RWPE2 (cell line): ENCODE data around the gene EIF5A.

Experiments
- ATAC-seq: fragments of 200-7000 bp; cut with Tn5 transposase; 3 replicates; pipeline ENCODE4 v1.9.1; 2021; ENCODE audit warnings: low read depth
- DNase-seq: peaks from one replicate; pipeline ENCODE4 v3.0.0-alpha.2; 2020; ENCODE audit warnings: low spot score
- H3K27ac ChIP-seq: fragments of 450-650 bp; 2 replicates; pipeline ENCODE4 v1.5.1; 2017; ENCODE audit warnings: mild to moderate bottlenecking; ENCODE audit not compliant: poor library complexity, severe bottlenecking
- H3K27me3 ChIP-seq: fragments of 250-450 bp; sonication (Bioruptor Pico); 2 replicates; pipeline ENCODE4 v1.5.1; 2021; ENCODE audit warnings: mild to moderate bottlenecking, moderate library complexity; ENCODE audit not compliant: insufficient read depth, poor library complexity, severe bottlenecking
- H3K36me3 ChIP-seq: fragments of 250-450 bp; sonication (Bioruptor Pico); 2 replicates; pipeline ENCODE4 v1.5.1; 2020; ENCODE audit warnings: low read depth, mild to moderate bottlenecking, moderate library complexity
- H3K4me1 ChIP-seq: fragments of 250-450 bp; sonication (Bioruptor Pico); 2 replicates; pipeline ENCODE4 v1.5.1; 2021; ENCODE audit warnings: mild to moderate bottlenecking, moderate library complexity; ENCODE audit not compliant: insufficient read depth, poor library complexity, severe bottlenecking
- H3K4me3 ChIP-seq: fragments of 250-450 bp; sonication (Bioruptor Pico); 2 replicates; pipeline ENCODE4 v1.5.1; 2021; ENCODE audit warnings: mild to moderate bottlenecking, moderate library complexity; ENCODE audit not compliant: severe bottlenecking
- H3K9me3 ChIP-seq: fragments of 250-450 bp; sonication (Bioruptor Pico); 2 replicates; pipeline ENCODE4 v1.5.1; 2021; ENCODE audit warnings: mild to moderate bottlenecking, moderate library complexity; ENCODE audit not compliant: severe bottlenecking
- TF ChIP-seq, protein P1 (sequence below): fragments of 450-650 bp; IDR thresholded peaks from one replicate; pipeline ENCODE4 v1.5.1; 2017; ENCODE audit warnings: mild to moderate bottlenecking, moderate library complexity; ENCODE audit not compliant: poor library complexity, severe bottlenecking

EIF5A gene

DNA sequence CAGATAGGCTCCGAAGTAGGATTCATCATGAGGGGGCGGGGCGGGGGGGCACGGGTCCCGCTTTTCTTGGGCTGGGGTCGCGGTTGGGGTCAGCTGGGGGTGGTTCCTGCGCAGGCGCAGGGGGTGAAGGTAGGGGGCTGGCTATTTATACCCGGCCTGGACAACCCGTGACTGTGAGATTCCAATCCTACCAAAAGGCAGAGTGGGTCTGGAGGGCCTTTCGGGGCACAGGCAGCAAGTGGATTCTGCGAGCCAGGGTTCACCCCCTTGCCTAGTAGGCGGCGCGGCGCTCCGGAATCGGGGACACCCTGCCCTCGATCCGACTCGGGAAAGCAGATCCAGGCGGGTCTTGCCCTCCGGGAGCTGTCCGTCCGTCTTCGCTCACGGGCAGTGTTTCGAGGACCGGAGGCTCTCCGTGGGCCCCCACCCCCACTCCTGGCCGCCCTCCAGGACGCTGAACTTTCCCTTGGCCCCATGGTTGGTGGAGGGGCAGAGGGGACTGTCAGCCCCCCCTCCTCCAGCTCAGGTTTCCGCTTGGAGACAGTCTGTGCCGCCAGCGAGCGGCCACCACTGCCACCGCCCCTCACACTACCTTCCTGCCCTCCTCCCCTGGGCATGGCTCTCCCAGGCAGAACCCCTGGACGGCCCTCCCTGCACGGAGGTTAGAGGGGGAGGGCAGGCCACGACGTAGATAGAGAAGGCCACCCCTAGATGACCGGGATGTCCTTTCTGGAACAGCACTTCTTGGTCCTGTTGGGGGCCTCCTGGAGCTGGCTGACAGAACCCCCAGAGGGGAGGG, 25.3 kb upstream of the EIF5A start:
- no peaks in the 10 kb centered on the region for H3K9me3 ChIP-seq
- H3K4me1 ChIP-seq, result peaks cover 7% of the 10 kb centered on the region
- no peak; the same call in 2 of the 3 replicates for ATAC-seq
- no peak for DNase-seq
- no peak overlapping the region for H3K27ac ChIP-seq
- TF ChIP-seq, protein P1, sequence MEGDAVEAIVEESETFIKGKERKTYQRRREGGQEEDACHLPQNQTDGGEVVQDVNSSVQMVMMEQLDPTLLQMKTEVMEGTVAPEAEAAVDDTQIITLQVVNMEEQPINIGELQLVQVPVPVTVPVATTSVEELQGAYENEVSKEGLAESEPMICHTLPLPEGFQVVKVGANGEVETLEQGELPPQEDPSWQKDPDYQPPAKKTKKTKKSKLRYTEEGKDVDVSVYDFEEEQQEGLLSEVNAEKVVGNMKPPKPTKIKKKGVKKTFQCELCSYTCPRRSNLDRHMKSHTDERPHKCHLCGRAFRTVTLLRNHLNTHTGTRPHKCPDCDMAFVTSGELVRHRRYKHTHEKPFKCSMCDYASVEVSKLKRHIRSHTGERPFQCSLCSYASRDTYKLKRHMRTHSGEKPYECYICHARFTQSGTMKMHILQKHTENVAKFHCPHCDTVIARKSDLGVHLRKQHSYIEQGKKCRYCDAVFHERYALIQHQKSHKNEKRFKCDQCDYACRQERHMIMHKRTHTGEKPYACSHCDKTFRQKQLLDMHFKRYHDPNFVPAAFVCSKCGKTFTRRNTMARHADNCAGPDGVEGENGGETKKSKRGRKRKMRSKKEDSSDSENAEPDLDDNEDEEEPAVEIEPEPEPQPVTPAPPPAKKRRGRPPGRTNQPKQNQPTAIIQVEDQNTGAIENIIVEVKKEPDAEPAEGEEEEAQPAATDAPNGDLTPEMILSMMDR, result no peak
- H3K4me3 ChIP-seq, result peak overlapping the region; percentile 43
- H3K36me3 ChIP-seq, result no peaks in the 10 kb centered on the region
- H3K27me3 ChIP-seq, result no peaks in the 10 kb centered on the region

DNA sequence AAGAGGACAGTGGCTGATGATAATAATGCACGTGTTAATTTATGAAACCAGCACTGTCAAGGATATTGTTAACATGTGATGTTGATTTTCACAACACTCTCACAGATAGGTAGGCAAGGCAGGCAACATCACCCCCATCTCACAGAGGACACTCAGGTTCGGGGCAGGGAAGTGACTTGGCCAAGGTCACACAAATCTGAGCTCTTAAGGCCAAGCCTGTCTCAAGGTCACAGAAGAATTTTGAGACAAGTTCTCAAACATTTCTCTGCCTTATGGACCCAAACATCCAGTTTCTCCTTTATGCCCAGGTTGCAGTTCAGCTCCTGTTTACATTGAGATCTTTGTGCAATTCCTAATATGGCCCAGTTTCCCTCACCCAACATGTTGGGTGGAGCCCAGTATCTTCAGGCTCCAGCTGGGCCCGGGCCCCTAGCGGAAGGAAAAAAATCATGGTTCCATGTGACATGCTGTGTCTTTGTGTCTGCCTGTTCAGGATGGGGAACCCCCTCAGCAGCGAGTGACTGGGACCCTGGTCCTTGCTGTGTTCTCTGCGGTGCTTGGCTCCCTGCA, 24.6 kb upstream of the EIF5A start:
- Histone ChIP-seq H3K27ac (no peak overlapping the region), H3K4me1 (peaks cover 7% of the 10 kb centered on the region), H3K36me3 (no peaks in the 10 kb centered on the region), H3K27me3 (no peaks in the 10 kb centered on the region), H3K9me3 (no peaks in the 10 kb centered on the region), H3K4me3 (no peak overlapping the region)
- no peak for ATAC-seq
- TF ChIP-seq, protein P1, result no peak
- no peak for DNase-seq

DNA sequence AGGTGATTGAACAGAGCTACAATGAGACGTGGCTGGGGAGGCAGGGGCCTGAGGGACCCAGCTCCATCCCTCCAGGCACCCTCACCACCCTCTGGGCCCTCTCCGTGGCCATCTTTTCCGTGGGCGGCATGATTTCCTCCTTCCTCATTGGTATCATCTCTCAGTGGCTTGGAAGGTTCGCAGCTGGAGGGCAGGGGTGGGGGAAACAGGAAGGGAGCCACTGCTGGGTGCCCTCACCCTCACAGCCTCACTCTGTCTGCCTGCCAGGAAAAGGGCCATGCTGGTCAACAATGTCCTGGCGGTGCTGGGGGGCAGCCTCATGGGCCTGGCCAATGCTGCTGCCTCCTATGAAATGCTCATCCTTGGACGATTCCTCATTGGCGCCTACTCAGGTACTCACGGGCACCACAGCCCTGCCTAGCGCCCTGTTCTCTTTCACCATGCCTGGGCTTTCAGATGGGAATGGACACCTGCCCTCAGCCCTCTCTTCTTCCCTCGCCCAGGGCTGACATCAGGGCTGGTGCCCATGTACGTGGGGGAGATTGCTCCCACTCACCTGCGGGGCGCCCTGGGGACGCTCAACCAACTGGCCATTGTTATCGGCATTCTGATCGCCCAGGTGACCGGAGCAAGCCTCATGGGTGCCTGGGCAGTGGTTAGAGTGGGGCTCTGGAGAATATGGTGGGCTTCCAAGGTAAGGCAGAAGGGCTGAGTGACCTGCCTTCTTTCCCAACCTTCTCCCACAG, 23.8 kb upstream of the EIF5A start:
- Histone ChIP-seq H3K36me3 (no peaks in the 10 kb centered on the region), H3K4me3 (no peak overlapping the region), H3K4me1 (peaks cover 7% of the 10 kb centered on the region), H3K27me3 (no peaks in the 10 kb centered on the region), H3K9me3 (no peaks in the 10 kb centered on the region), H3K27ac (no peak overlapping the region)
- no peak for DNase-seq
- no peak for ATAC-seq
- TF ChIP-seq, protein P1, result no peak

DNA sequence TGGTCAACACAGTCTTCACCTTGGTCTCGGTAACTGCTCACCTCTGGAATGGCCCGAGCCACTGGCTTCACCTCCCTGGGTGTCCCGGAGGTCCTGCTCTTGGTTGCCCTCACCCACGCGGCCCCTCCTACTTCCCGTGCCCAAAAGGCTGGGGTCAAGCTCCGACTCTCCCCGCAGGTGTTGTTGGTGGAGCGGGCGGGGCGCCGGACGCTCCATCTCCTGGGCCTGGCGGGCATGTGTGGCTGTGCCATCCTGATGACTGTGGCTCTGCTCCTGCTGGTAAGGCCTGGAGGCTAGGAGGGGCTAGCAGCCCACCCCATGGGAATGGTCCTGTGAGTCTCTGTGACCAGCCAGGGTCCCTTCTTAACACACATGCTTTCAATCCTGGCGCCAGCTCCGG, 22.5 kb upstream of the EIF5A start:
- DNase-seq (no peak), ATAC-seq (no peak)
- Histone ChIP-seq H3K27me3 (no peaks in the 10 kb centered on the region), H3K4me1 (peaks cover 5% of the 10 kb centered on the region), H3K9me3 (no peaks in the 10 kb centered on the region), H3K36me3 (no peaks in the 10 kb centered on the region), H3K27ac (no peak overlapping the region), H3K4me3 (no peak overlapping the region)
- TF ChIP-seq, protein P1, result no peak
